ENCODE results near the gene KCNMB4. TPM values are rescaled to one million over a fixed set of nuclear protein-coding genes. Genes with fewer than 3 reads are reported as not detected.

The KCNMB4 gene
- total RNA-seq, 1 donor from 2014 or later: 0.79 TPM

DNA sequence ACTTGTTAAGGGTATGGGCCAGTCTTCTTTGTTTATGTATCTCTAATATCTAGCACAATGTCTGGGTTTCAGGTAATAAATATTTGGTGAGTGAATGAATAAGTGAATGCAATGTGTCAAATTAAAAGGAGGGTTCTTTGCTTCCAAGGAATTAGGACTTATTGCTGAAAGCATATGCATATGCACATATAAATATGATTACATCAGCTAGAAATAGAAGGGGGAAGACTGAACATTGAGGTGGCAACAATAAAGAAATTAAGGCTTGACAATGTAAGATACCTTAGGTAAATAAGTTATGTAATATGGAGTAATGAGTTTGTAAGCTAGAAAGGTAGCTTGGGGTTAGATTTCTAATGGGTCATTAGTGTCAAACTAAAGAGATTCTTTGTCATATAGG lies 37.7 kb downstream of the KCNMB4 start:
- FAIRE-seq (no peak), DNase-seq (ENCODE audit: low read depth) (no peak)
- Histone ChIP-seq H3K4me3 (ENCODE audit: low read depth, low read length) (no peak overlapping the region), H3K27me3 (ENCODE audit: control insufficient read depth, insufficient read depth, low read length) (no peaks in the 10 kb centered on the region), H3K36me3 (ENCODE audit: control insufficient read depth, insufficient read depth, low read length) (no peaks in the 10 kb centered on the region)
- TF ChIP-seq, protein P1, sequence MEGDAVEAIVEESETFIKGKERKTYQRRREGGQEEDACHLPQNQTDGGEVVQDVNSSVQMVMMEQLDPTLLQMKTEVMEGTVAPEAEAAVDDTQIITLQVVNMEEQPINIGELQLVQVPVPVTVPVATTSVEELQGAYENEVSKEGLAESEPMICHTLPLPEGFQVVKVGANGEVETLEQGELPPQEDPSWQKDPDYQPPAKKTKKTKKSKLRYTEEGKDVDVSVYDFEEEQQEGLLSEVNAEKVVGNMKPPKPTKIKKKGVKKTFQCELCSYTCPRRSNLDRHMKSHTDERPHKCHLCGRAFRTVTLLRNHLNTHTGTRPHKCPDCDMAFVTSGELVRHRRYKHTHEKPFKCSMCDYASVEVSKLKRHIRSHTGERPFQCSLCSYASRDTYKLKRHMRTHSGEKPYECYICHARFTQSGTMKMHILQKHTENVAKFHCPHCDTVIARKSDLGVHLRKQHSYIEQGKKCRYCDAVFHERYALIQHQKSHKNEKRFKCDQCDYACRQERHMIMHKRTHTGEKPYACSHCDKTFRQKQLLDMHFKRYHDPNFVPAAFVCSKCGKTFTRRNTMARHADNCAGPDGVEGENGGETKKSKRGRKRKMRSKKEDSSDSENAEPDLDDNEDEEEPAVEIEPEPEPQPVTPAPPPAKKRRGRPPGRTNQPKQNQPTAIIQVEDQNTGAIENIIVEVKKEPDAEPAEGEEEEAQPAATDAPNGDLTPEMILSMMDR (IDR thresholded peaks at IDR 0.05; ENCODE audit: insufficient read depth, low read length, severe bottlenecking): no peak

DNA sequence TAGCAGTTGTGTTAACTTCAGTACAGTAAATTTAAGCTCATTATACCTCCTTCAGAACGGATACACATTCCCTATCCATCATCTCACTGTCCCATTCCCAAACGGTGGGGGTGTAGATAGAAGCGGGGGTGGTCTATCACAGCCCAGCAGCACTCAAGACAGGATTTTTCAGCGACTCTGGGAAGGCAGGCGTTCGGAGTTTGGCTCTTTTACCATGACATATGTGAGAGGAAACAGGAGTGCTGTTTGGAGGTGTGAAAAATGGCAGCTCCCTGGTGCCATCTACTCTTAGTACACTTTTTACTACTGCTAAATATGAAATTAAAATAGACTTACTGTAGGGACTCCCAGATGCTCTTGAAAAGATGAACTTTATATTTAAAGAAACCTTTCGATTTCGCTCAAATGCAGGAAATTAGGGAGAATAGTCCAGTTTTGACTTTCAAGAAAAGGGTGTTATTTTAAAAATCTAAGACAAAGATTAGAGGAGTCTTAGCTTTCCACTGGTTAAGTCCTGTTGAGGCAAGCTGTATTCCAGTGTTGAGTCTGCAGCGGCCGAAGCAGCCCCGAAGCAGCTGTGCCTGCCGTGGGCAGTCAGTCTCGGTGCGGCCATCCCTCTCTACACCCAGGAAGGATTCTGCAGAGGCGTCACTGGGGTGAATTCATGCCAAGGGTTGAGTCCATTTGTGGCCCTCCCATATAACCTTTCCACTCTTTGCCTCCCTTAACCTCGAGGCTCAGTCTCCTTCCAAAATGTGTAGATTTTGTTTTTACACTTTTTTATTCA lies 42.1 kb downstream of the KCNMB4 start:
- no peak overlapping the region for H3K4me3 ChIP-seq (ENCODE audit: low read depth, low read length)
- H3K36me3 ChIP-seq (ENCODE audit: control insufficient read depth, insufficient read depth, low read length): no peaks in the 10 kb centered on the region
- DNase-seq (ENCODE audit: low read depth) (no peak), FAIRE-seq (no peak)
- TF ChIP-seq, protein P1 (IDR thresholded peaks at IDR 0.05; ENCODE audit: insufficient read depth, low read length, severe bottlenecking): no peak
- peaks cover 1% of the 10 kb centered on the region for H3K27me3 ChIP-seq (ENCODE audit: control insufficient read depth, insufficient read depth, low read length)

DNA sequence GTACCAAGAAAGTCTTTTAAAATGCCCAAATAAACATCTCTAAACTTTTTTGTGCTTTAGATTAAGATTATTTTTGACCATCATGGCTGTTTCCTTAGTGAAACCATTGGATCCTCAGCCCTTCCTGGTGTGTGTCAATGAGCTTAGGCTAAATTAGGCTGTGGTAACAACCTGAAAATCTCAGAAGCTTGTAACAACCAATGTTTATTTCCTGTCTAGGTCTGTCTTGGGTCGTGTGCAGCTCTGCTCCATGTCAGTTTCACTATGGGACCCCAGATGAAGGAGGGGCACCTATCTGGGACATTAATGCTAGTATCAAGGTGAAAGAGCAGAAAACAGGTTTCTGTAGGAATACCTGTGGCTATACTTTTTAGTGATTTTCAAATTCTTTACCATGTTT lies 49.9 kb downstream of the KCNMB4 start:
- peaks cover 1% of the 10 kb centered on the region for H3K27me3 ChIP-seq (ENCODE audit: control insufficient read depth, insufficient read depth, low read length)
- TF ChIP-seq, protein P1 (IDR thresholded peaks at IDR 0.05; ENCODE audit: insufficient read depth, low read length, severe bottlenecking): no peak
- H3K36me3 ChIP-seq (ENCODE audit: control insufficient read depth, insufficient read depth, low read length): no peaks in the 10 kb centered on the region
- no peak overlapping the region for H3K4me3 ChIP-seq (ENCODE audit: low read depth, low read length)
- DNase-seq (ENCODE audit: low read depth): no peak
- no peak for FAIRE-seq

DNA sequence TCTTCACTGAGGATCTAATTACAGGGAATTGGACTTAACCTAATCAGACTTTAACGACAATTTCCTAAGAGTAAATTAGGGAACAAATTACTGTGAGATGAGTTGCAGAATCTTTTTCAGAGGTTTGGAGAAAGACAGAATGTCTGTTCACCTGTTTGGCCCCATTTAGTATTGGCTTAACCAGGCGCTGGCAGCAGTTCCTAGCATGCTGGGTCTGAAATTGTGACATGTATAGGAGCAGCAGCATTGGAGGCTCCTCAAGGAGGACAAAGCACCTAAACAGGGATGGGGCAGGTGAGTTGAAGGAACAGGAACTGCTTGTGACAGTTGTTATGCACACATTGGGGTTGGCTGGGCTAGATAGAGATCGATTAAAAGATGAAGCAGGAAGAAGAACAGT lies 51.0 kb downstream of the KCNMB4 start:
- Histone ChIP-seq H3K4me3 (ENCODE audit: low read depth, low read length) (no peak overlapping the region), H3K36me3 (ENCODE audit: control insufficient read depth, insufficient read depth, low read length) (no peaks in the 10 kb centered on the region), H3K27me3 (ENCODE audit: control insufficient read depth, insufficient read depth, low read length) (no peaks in the 10 kb centered on the region)
- no peak for FAIRE-seq
- no peak for DNase-seq (ENCODE audit: low read depth)
- TF ChIP-seq, protein P1 (IDR thresholded peaks at IDR 0.05; ENCODE audit: insufficient read depth, low read length, severe bottlenecking): no peak

DNA sequence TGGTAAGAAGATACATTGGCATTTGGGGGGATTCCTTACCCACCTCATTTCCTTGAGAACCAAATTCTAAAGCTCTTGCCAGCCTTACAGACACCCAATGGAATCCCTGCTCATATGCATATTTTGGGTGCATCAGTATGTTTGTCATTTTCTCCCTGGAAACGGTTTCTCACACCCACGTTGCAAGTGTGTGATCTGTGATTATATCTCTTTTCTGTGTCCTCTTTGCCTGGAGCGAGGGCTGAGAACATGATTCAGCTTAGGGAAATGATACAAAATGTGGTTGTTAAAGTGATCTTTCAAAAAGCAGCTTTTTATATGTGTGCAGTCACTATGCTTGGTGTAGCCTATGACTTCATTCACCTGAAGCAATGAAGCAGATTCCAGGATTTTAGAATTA lies 52.0 kb downstream of the KCNMB4 start:
- H3K4me3 ChIP-seq (ENCODE audit: low read depth, low read length): no peak overlapping the region
- no peak for FAIRE-seq
- H3K27me3 ChIP-seq (ENCODE audit: control insufficient read depth, insufficient read depth, low read length): no peaks in the 10 kb centered on the region
- no peak for DNase-seq (ENCODE audit: low read depth)
- no peaks in the 10 kb centered on the region for H3K36me3 ChIP-seq (ENCODE audit: control insufficient read depth, insufficient read depth, low read length)
- TF ChIP-seq, protein P1 (IDR thresholded peaks at IDR 0.05; ENCODE audit: insufficient read depth, low read length, severe bottlenecking): no peak

DNA sequence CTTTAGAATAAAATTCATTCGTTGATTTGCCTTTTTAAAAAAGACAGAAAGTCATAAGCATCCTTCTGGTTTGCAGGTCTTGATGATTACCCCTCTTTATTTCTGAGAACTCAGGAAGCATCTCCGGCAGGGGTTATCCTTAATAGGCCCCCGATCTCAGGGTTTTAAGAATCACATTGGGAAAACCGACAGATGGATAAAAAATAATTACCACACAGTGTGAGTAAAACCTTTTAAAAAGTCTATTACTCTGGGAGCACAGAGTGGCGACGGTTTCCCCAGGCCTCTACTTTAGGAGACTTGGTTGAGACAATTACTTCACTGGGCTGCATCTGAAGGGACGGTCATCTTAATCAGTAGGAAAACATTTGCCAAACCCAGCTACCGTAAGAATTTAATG lies 56.5 kb downstream of the KCNMB4 start:
- FAIRE-seq (no peak), DNase-seq (ENCODE audit: low read depth) (no peak)
- TF ChIP-seq, protein P1 (IDR thresholded peaks at IDR 0.05; ENCODE audit: insufficient read depth, low read length, severe bottlenecking): no peak

More for the DNA sequence above, 56.5 kb downstream of the KCNMB4 start:
- no peaks in the 10 kb centered on the region for H3K36me3 ChIP-seq (ENCODE audit: control insufficient read depth, insufficient read depth, low read length)
- no peak overlapping the region for H3K4me3 ChIP-seq (ENCODE audit: low read depth, low read length)
- no peaks in the 10 kb centered on the region for H3K27me3 ChIP-seq (ENCODE audit: control insufficient read depth, insufficient read depth, low read length)

Measured in bronchial epithelial cell (primary cell).